Measurements from ENCODE around the gene FDXR. TPM values are rescaled to one million over a fixed set of nuclear protein-coding genes. Genes with fewer than 3 reads are reported as not detected.

FDXR gene
- total RNA-seq, 2 experiments from 2014 or later = 20.0 to 24.3 TPM

- ATAC-seq (no peak), DNase-seq (no peak)
- intact Hi-C loops (cut with micrococcal nuclease) = no loop called here
- H3K4me1 Mint-ChIP-seq (ENCODE audit: low read depth) = no peaks in the 10 kb centered on the region
- ChIA-PET CTCF (interaction anchor here (1.3 to 1.6 kb wide), 3 partner anchors 11 to 41 kb away, joined by 3 to 7 read pairs (median 5); no protein-coding TSS in a partner anchor), POLR2A (interaction anchor here (1.0 kb wide), 1 partner anchor 35 kb away, joined by 3 read pairs; no protein-coding TSS in a partner anchor)
- no peak overlapping the region for H3K4me3 Mint-ChIP-seq
- no peak overlapping the region for H3K27ac Mint-ChIP-seq
- H3K27me3 Mint-ChIP-seq = no peaks in the 10 kb centered on the region
- peaks cover 14% of the 10 kb centered on the region for H3K36me3 Mint-ChIP-seq (ENCODE audit: low read depth)
- TF ChIP-seq CTCF (IDR thresholded peaks at IDR 0.05) = no peak
- no peaks in the 10 kb centered on the region for H3K9me3 Mint-ChIP-seq
Measured at GRCh38 chr17:74832421-74832820, 40.4 kb downstream of the FDXR start.

- intact Hi-C loops (cut with micrococcal nuclease) = no loop called here
- no peak overlapping the region for H3K4me3 Mint-ChIP-seq
- H3K27me3 Mint-ChIP-seq = no peaks in the 10 kb centered on the region
- no peak for ATAC-seq
- ChIA-PET CTCF (interaction anchor here (1.3 to 1.8 kb wide), 2 partner anchors 34 to 40 kb away, joined by 4 to 5 read pairs; no protein-coding TSS in a partner anchor), POLR2A (interaction anchor here (1.0 kb wide), 1 partner anchor 36 kb away, joined by 3 read pairs; no protein-coding TSS in a partner anchor)
- no peak for DNase-seq
- H3K27ac Mint-ChIP-seq = no peak overlapping the region
- H3K9me3 Mint-ChIP-seq = no peaks in the 10 kb centered on the region
- TF ChIP-seq CTCF (IDR thresholded peaks at IDR 0.05) = no peak
- H3K36me3 Mint-ChIP-seq (ENCODE audit: low read depth) = peaks cover 10% of the 10 kb centered on the region
- no peaks in the 10 kb centered on the region for H3K4me1 Mint-ChIP-seq (ENCODE audit: low read depth)
Measured at GRCh38 chr17:74831444-74832146, 41.2 kb downstream of the FDXR start.

- Mint-ChIP-seq H3K36me3 (ENCODE audit: low read depth) (peaks cover 7% of the 10 kb centered on the region), H3K4me3 (no peak overlapping the region), H3K4me1 (ENCODE audit: low read depth) (no peaks in the 10 kb centered on the region), H3K9me3 (no peaks in the 10 kb centered on the region), H3K27ac (no peak overlapping the region), H3K27me3 (no peaks in the 10 kb centered on the region)
- ATAC-seq (no peak), DNase-seq (no peak)
- ChIA-PET CTCF (interaction anchor here (1.8 kb wide), 1 partner anchor 35 kb away, joined by 4 read pairs; no protein-coding TSS in a partner anchor), POLR2A (no interaction called here)
- no peak for TF ChIP-seq CTCF (IDR thresholded peaks at IDR 0.05)
- intact Hi-C loops (cut with micrococcal nuclease) = no loop called here
Measured at GRCh38 chr17:74830861-74831260, 41.9 kb downstream of the FDXR start.

- CTCF ChIA-PET = no interaction called here
- H3K27me3 Mint-ChIP-seq = no peaks in the 10 kb centered on the region
- no peak overlapping the region for H3K27ac Mint-ChIP-seq
- intact Hi-C loops (cut with micrococcal nuclease) = no loop called here
- ATAC-seq (no peak), DNase-seq (no peak)
- no peaks in the 10 kb centered on the region for H3K4me1 Mint-ChIP-seq (ENCODE audit: low read depth)
- POLR2A ChIA-PET = no interaction called here
- no peak for TF ChIP-seq CTCF (IDR thresholded peaks at IDR 0.05)
- peaks cover 3% of the 10 kb centered on the region for H3K36me3 Mint-ChIP-seq (ENCODE audit: low read depth)
- no peaks in the 10 kb centered on the region for H3K9me3 Mint-ChIP-seq
- no peak overlapping the region for H3K4me3 Mint-ChIP-seq
Measured at GRCh38 chr17:74827800-74828199, 45.0 kb downstream of the FDXR start.

GRCh38 chr17:74825952-74826719, 46.7 kb downstream of the FDXR start:
- Mint-ChIP-seq H3K27me3 (no peaks in the 10 kb centered on the region), H3K4me1 (ENCODE audit: low read depth) (no peaks in the 10 kb centered on the region), H3K36me3 (ENCODE audit: low read depth) (peaks cover 3% of the 10 kb centered on the region), H3K9me3 (no peaks in the 10 kb centered on the region), H3K27ac (no peak overlapping the region), H3K4me3 (no peak overlapping the region)
- TF ChIP-seq CTCF (IDR thresholded peaks at IDR 0.05) = no peak
- no peak for DNase-seq
- CTCF ChIA-PET = no interaction called here
- POLR2A ChIA-PET = no interaction called here
- no peak for ATAC-seq
- intact Hi-C loops (cut with micrococcal nuclease) = no loop called here

Measured in activated CD8-positive, alpha-beta T cell treated with anti-CD3 and anti-CD28 coated beads for 36 hours (primary cell).